ENCODE measurements around the gene TNFRSF9. TPM values are rescaled to one million over a fixed set of nuclear protein-coding genes. Genes with fewer than 3 reads are reported as not detected.

TNFRSF9 gene
- total RNA-seq, 1 experiment from 2014 or later: not detected

DNA sequence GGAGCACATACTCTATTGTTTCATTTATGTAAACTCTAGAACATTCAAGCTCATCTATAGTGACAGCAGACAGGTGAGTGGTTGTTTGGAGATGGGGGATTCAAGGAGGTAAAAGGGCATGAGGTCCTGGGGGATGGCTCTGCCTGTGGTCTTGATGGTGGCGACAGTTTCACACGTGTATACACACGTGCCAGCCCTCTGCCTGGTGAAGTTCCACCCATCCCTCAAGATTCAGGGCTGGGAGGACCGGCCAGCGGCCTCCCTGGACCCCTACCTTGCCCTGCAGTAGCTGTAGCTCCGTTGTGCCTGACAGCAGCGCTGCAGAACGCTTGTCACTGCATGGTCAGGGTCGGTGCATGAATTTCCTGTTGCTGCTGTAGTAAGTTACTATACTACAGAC, 48.8 kb downstream of the TNFRSF9 start:
- H4K5ac ChIP-seq (ENCODE audit: insufficient read length, low read depth, low read length): no peak overlapping the region
- no peak overlapping the region for H3K4me2 ChIP-seq (ENCODE audit: insufficient read depth, insufficient read length, low read length)
- H3K23ac ChIP-seq (ENCODE audit: insufficient read length, low read depth, low read length): no peak overlapping the region
- Mint-ChIP-seq H3K4me3 (no peak overlapping the region), H3K36me3 (ENCODE audit: insufficient read depth in 1 of 3, low read depth in 3 of 3) (no peaks in the 10 kb centered on the region; a peak in 1 of 7 replicates), H3K27ac (no peak overlapping the region), H3K9me3 (no peaks in the 10 kb centered on the region; a peak in 1 of 5 replicates), H3K4me1 (peaks cover 3 to 6% of the 10 kb centered on the region in 2 experiments; a peak in 3 of 4 replicates), H3K27me3 (ENCODE audit: low read depth) (peaks cover 4% of the 10 kb centered on the region; the same call in 1 of the 2 replicates)
- no peaks in the 10 kb centered on the region for H3K23me2 ChIP-seq (ENCODE audit: insufficient read length, low read depth, low read length, poor library complexity, severe bottlenecking)
- H3K9me3 ChIP-seq (ENCODE audit: control insufficient read depth, low read depth, low read length): no peaks in the 10 kb centered on the region
- H2BK120ac ChIP-seq (ENCODE audit: low read depth, low read length, poor library complexity, severe bottlenecking): no peak overlapping the region
- TF ChIP-seq, protein P1, sequence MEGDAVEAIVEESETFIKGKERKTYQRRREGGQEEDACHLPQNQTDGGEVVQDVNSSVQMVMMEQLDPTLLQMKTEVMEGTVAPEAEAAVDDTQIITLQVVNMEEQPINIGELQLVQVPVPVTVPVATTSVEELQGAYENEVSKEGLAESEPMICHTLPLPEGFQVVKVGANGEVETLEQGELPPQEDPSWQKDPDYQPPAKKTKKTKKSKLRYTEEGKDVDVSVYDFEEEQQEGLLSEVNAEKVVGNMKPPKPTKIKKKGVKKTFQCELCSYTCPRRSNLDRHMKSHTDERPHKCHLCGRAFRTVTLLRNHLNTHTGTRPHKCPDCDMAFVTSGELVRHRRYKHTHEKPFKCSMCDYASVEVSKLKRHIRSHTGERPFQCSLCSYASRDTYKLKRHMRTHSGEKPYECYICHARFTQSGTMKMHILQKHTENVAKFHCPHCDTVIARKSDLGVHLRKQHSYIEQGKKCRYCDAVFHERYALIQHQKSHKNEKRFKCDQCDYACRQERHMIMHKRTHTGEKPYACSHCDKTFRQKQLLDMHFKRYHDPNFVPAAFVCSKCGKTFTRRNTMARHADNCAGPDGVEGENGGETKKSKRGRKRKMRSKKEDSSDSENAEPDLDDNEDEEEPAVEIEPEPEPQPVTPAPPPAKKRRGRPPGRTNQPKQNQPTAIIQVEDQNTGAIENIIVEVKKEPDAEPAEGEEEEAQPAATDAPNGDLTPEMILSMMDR (conservative IDR thresholded peaks at IDR 0.05): no peak
- H3K56ac ChIP-seq (ENCODE audit: insufficient read length, low read depth, low read length): no peak overlapping the region
- H3K79me1 ChIP-seq (ENCODE audit: insufficient read depth, low read depth, low read length, poor library complexity, severe bottlenecking): no peaks in the 10 kb centered on the region
- no peak overlapping the region for H3K18ac ChIP-seq (ENCODE audit: insufficient read length, low read depth, low read length)
- no peak overlapping the region for H3K9ac ChIP-seq (ENCODE audit: extremely low read depth, insufficient read length, low read length)
- H2BK5ac ChIP-seq (ENCODE audit: insufficient read length, low read length): no peak overlapping the region
- no peaks in the 10 kb centered on the region for H3K79me2 ChIP-seq (ENCODE audit: insufficient read depth, low read length)
- H3K14ac ChIP-seq (ENCODE audit: insufficient read depth, low read length): no peak overlapping the region
- no peak overlapping the region for H2BK12ac ChIP-seq (ENCODE audit: insufficient read length, low read depth, low read length)
- WGBS (ENCODE audit: extremely low coverage, insufficient read length, low lambda C conversion rate): no CpG with 5 or more reads among the region's 9 CpGs
- no peak overlapping the region for H2BK15ac ChIP-seq (ENCODE audit: low read depth, low read length)
- no peak overlapping the region for H2AK5ac ChIP-seq (ENCODE audit: insufficient read length, low read length)
- H4K8ac ChIP-seq (replicated peaks; ENCODE audit: insufficient read length, low read depth, low read length): no peak overlapping the region
- no peak overlapping the region for H2BK20ac ChIP-seq (ENCODE audit: low read depth, low read length, poor library complexity, severe bottlenecking)
- H4K20me1 ChIP-seq (ENCODE audit: control insufficient read depth, insufficient read depth, insufficient read length): no peaks in the 10 kb centered on the region
- no peak overlapping the region for H3T11ph ChIP-seq (ENCODE audit: low read length)
- no peak overlapping the region for H4K91ac ChIP-seq (ENCODE audit: insufficient read length, low read depth, low read length)
- no peak for DNase-seq
- no peaks in the 10 kb centered on the region for H3K4me1 ChIP-seq (ENCODE audit: insufficient read depth, low read length)
- no peak overlapping the region for H3K4ac ChIP-seq (ENCODE audit: low read depth, low read length)
- H3K27me3 ChIP-seq (ENCODE audit: insufficient read depth, low read length): no peaks in the 10 kb centered on the region
- H2AFZ ChIP-seq (ENCODE audit: low read length): no peak overlapping the region
- no peak overlapping the region for H3K27ac ChIP-seq (ENCODE audit: insufficient read length, low read depth, low read length)
